Stimulated activated CD4-positive, alpha-beta T cell treated with anti-CD3 and anti-CD28 coated beads, Interleukin-1b, Interleukin-23, amount 100 ng/mL, for 4 hours (primary cell): Measurements from ENCODE around the gene TBC1D5.
"Not testable (repeated sequence)": the region's sequence is repeated elsewhere in the genome, so short reads cannot be mapped to it uniquely, and the experiment has no call there.

Experiments
- DNase-seq, 2 donors: peaks; one replicate each; pipeline ENCODE4 v3.0.0-alpha.2; 2020; ENCODE audit warnings: low read depth in 2 of 2

Gene TBC1D5

DNA sequence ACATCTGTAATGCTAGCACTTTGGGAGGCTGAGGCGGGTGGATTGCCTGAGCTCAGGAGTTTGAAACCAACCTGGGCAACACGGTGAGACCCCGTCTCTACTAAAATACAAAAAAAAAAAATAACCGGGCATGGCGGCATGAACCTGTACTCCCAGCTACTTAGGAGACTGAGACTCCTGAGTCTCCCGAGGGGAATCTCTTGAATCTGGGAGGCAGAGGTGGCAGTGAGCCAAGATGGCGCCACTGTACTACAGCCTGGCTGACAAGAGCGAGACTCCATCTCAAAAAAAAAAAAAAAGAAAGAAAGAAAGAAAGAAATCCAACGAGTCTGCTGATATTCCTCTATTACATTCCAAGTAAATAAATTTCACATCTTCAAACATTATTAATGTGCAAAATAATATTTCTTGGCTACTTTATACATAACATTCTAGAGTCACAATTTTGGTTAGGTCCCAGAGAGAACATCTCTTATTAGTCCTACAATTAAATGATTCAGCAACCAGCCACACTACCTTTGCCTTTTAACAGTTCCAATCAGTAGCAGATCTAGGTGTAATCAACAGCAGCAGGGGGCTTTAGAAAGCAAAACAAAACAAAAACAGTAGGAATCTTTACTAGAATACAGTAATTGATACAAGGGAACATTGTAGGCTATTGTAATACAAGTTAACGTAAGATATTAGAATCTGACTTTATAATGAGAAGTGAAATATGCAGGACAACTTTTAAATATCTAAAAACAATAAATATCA lies 195.8 kb downstream of the TBC1D5 start:
- no peak for DNase-seq

GRCh38 chr3:17544632-17545031 lies 197.8 kb downstream of the TBC1D5 start:
- no peak for DNase-seq

DNA sequence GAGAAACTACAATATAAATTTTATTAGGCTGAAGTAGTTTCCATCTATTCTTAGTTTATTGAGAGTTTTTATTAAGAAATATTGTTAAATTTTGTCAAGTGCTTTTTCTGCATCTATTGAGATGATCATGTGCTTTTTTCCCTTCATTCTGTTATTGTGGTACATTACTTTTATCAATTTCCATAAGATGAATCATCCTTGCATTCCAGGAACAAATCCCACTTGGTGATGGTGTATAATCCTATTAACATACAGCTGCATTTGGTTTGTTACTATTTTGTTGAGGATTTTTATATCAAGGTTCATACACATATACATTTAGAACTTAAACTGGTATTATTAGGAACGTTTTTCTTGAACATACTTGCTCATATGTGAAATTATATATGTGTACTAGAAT lies 199.8 kb downstream of the TBC1D5 start:
- no peak for DNase-seq

- DNase-seq = no peak
Observed at GRCh38 chr3:17539436-17539835, 203.0 kb downstream of the TBC1D5 start.

- DNase-seq = no peak
Observed at GRCh38 chr3:17535274-17535673, 207.2 kb downstream of the TBC1D5 start.

DNA sequence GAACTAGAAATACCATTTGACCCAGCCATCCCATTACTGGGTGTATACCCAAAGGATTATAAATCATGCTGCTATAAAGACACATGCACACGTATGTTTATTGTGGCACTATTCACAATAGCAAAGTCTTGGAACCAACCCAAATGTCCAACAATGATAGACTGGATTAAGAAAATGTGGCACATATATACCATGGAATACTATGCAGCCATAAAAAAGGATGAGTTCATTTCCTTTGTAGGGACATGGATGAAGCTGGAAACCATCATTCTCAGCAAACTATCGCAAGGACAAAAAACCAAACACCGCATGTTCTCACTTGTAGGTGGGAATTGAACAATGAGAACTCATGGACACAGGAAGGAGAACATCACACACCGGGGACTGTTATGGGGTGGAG lies 210.0 kb downstream of the TBC1D5 start:
- DNase-seq = not testable (repeated sequence)

DNA sequence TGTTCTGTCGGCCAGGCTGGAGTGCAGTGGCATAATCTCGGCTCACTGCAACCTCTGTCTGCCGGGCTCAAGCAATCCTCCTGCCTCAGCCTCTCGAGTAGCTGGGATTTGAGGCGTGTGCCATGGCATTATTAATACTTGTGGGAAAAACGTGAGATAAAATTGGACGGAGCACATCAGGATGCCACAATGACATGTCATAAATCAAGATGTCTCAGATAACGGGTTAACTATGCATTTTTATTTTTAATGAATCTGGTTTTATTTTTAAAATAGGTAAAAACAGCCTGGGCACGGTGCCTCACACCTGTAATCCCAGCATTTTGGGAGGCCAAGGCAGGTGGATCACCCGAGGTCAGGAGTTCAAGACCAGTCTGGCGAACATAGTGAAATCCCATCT lies 212.8 kb downstream of the TBC1D5 start:
- no peak for DNase-seq

- no peak for DNase-seq
Observed at GRCh38 chr3:17518189-17519059, 224.0 kb downstream of the TBC1D5 start.

- no peak for DNase-seq
Observed at GRCh38 chr3:17515445-17516234, 226.8 kb downstream of the TBC1D5 start.

GRCh38 chr3:17514597-17514996 lies 227.8 kb downstream of the TBC1D5 start:
- DNase-seq = no peak

DNA sequence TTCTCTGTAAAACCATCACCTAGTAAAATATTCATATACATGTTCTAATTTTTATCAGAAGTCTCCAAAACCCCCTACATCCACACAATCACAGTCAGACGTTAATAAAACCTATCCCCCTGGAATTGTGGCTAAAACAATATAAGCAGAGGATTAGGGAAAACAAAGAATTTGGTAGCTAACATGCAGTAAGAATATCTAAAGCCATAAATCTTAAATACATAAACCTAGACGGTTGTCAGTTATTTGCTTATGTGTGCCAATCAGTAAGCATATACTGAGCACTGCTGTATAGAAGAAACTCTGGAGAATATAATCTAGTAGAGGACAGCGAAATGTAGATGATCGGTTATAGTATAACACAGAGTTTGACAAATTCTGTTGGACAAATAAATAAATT lies 232.2 kb downstream of the TBC1D5 start:
- DNase-seq = no peak

- no peak for DNase-seq
Observed at GRCh38 chr3:17508180-17508752, 234.2 kb downstream of the TBC1D5 start.

GRCh38 chr3:17507480-17507879 lies 235.0 kb downstream of the TBC1D5 start:
- DNase-seq = no peak

DNA sequence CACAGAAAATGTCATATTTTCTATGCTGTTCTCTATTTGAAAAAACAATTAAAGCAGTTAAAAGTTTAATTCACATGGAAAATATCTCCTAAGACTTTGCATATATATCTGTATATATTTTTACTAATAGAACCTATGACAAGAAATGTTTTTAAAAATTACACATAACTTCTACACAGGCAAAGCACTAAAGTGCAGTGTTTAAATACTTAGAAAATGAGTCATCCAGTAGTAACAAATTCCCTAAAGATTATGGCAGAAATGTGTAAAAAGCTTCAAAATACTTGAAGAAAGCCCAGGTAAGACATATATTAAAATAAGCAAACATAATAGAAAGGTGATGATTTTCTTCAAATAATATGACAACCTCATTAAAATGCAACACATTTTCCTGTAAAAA lies 236.6 kb downstream of the TBC1D5 start:
- DNase-seq = no peak

GRCh38 chr3:17501745-17502144 lies 240.7 kb downstream of the TBC1D5 start:
- no peak for DNase-seq

DNA sequence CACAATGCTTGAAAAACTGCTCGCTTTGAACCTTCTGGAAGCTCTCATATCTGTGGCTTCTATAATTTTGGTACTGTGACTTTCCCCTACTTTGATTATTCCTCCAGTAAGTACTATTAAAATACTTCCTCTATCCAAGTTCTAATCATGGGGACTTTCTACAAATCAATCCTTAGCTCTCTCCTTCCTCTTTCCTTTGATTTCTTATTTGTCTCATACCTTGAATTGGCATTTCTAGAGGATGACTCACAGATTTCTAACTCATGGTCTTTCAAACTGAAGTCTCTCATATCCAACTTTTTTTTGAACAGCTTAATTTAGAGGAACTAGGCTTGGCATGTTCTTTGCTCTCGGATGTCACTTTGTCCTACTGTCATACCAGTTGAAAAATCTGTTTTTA lies 241.8 kb downstream of the TBC1D5 start:
- no peak for DNase-seq

DNA sequence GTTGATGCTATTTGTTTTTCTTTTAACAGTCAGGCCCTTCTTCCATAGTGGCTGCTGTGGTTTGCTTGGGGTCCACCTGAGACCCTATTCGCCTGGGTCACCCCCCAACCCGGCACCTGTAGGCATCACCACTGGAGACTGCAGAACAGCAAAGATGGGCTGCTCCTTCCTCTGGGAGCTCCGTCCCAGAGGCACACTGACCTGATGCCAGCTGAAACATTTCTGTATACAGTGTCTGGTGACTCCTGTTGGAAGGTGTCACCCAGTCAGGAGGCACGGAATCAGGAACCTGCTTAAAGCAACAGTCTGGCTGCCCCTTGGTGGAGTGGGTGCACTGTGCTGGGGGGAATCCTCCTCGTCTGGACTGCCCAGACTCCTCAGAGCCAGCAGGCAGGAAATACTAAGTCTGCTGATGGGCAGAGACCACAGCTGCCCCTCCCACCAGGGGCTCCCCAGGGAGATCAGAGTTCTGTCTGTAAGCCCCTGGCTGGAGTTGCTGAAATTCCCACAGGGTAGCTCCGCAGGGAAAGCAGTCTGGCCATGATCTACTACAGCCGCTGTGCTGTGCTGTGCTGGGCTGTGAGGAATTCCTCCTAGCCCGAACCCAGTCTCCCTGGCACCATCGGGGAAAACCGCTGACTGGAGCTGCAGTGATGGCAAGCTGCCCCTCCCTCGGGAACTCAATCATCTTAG lies 248.2 kb downstream of the TBC1D5 start:
- no peak for DNase-seq

DNA sequence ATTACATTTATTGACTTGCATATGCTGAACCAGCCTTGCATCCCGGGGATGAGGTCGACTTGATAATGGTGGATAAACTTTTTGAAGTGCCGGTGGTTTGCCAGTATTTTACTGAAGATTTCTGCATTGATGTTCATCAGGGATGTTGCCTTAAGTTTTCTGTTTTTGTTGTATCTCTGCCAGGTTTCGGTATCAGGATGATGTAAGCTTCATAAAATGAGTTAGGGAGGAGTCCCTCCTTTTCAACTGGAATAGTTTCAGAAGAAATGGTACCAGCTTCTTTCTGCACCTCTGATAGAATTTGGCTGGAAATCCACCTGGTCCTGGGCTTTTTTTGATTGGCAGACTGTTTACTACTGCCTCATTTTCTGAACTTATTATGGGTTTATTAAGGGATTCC lies 250.8 kb downstream of the TBC1D5 start:
- DNase-seq = no peak

DNA sequence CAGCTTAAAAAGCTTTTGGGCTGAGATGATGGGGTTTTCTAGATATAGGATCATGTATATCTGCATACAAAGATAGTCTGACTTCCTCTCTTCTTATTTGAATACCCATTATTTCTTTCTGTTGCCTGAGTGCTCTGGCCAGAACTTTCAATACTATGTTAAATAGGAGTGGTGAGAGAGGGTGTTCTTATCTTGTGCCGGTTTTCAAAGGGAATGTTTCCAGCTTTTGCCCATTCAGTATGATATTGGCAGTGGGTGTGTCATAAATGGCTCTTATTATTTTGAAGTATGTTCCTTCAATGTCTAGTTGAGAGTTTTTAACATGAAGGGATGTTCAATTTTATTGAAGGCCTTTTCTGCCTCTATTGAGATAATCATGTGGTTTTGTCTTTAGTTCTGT lies 251.2 kb downstream of the TBC1D5 start:
- DNase-seq = not testable (repeated sequence)

DNA sequence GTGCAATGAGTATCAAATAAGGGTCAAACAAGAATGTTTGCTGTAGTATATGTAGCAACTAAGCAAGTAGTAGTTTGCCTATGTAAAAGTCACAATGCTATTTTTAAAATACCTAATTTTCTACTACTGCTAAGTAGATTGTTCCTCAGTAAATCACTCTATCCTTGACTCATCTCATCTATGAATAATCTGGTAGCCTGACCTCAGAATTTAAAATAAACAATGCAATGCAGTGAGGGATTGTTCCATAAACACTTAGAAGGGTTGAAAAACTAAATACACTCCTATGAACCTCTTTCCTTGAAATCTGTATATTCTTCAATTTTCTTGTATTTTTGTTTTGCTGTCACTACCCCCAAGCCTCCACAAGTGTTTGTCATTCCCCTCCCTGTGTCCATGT lies 253.3 kb downstream of the TBC1D5 start:
- no peak for DNase-seq

DNA sequence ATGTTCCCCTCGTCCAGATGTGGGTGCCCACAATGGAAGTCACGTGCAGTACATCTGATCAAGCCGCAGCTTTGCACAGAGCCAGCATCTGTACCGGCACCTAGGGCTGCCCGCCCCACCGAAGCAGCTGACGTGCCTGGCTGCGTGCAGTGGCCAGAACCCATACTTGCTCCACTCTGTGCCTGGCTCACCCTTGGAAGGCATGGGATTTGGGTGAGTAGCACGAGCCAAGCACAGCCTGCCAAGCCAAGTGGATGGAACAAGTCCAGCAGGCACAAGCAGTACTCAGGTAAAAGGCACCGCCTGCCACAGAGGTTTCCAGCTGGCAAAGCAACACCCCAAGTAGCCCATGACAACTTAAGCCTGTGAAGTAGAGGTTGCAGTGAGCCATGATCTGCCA lies 261.3 kb downstream of the TBC1D5 start:
- DNase-seq = no peak
